Esophagus mucosa (tissue), 1 donor: ENCODE measurements around the gene GLI2. TPM values are rescaled to one million over a fixed set of nuclear protein-coding genes. Genes with fewer than 3 reads are reported as not detected.

Source experiments
- ATAC-seq: fragments of 200-7000 bp; cut with Tn5 transposase; one replicate; pipeline ENCODE4 v1.9.1; 2020
- total RNA-seq: library from RNA; stranded (reverse); gene quantifications from one replicate; pipeline ENCODE4 v1.2.4, GENCODE V29; 2023
- donor health status: DM: yes; HTN: yes; CAD: no.

Gene GLI2
- total RNA-seq, 1 donor from 2014 or later, result 0.72 TPM

- no peak for ATAC-seq
Observed at GRCh38 chr2:120738786-120739437, 3.2 kb downstream of the GLI2 start.

GRCh38 chr2:120739438-120740090, 3.9 kb downstream of the GLI2 start:
- no peak for ATAC-seq

DNA sequence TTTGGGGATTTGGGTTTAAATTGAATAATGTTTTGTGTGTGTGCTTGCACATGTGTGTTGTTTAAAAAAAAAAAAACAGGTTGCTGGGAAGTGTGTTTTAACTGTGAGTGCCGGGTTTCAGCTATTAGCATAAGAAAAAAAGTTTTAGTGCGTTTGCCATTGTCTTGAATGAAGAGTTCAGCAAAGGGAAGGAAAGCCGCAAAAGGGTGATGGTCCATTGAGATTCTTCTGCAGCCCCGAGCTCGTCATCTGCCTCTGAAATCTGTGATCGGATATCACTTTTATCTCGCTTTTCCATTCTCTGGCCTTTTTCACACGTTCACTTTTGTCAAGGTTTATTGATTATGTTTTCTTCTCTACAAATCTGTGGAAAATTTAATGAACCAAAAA, 4.7 kb downstream of the GLI2 start:
- ATAC-seq, result no peak

GRCh38 chr2:120740765-120741524, 5.3 kb downstream of the GLI2 start:
- ATAC-seq, result no peak

- no peak for ATAC-seq
Observed at GRCh38 chr2:120741571-120742561, 6.2 kb downstream of the GLI2 start.

DNA sequence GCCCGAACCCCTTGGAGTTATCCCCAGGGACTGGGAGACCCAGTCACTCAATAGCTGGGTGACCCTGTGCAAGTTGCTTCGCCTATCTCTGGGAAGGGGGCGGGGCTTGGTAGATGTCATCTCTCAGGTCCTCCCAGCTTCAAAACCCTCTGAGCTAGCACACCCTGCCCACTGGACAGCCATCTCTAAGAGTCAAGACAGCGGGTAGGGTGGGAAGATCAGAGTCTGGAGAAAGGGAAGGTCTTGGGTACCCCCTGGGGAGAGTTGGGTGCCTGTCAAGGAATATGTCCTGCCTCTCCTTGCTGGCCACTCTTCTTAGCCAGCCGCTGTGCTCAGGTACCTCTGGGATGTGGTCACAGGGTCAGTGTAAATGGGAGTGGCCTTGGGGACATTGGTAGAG, 8.0 kb downstream of the GLI2 start:
- ATAC-seq, result no peak

- no peak for ATAC-seq
Observed at GRCh38 chr2:120744817-120745216, 9.1 kb downstream of the GLI2 start.

DNA sequence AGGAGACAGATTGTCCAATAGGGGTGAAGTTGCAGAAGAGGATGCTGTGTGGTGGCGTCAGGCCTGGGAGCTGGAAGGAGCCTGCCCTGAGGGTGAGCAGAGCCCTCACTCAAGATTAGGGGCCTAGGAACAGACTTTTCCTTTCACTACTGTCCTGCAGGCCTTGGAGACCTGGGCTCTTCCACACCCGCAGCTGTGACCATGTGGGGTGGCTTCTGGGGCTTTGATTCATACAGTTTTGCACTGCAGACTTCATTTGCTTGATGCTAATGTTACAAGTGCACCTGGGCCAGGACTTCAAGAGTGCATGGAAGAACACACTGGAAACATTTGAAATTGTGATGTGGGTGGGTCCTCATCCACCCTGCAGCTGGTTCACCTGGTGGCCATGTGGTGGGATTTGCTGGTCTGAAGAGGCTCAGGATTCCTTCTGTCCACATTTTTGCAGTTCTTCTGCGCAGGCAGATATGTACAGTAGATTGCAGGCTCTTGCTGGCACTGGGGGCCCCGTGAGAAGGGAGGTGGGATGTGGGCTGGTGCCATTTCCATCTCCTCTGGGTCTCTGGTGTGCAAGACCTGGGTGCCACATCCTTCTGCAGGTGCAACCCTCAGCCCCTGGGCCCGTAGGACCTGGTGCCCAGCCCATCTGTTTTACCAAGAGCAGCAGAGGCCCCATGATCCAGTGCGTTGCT, 9.9 kb downstream of the GLI2 start:
- no peak for ATAC-seq

DNA sequence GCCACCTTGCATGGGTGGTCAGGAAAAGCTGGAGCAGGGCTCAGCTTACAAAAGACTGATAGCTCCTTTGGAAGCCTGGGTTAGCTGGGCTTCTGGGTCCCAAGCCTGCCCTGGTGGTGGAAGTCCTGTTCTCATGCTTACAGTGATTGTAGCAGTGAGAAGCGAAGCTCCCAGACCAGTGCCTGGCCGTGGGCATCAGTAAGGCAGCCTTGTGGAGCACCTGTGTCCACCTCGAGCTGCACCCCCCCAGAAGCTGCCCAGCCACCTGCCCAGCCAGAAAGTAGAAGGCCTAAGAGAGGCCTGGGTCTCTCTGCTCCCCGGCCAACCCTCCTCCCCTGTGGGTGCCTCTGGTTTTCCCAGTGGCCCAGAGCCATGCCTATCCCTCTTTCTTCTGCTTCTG, 10.5 kb downstream of the GLI2 start:
- ATAC-seq, result no peak

DNA sequence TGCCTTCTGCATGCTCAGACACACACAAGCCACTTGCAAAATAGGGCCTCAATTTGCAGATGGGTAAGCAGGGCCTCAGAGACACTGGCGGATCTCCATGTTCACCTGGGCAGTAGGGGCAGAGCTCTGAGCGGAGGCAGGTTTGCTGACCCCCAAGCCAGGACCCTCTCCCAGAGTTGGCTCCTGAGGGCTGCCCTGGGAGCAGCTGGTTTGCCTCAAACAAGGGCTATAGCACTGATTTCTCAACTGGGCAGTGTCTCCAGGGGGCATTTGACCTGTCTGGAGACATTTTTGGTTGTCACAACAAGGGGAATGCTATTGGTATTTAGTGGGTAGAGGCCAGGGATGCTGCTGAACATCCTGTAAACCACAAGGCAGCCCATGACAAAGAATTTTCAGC, 11.6 kb downstream of the GLI2 start:
- ATAC-seq, result no peak

GRCh38 chr2:120747706-120748105, 12.0 kb downstream of the GLI2 start:
- ATAC-seq, result no peak

DNA sequence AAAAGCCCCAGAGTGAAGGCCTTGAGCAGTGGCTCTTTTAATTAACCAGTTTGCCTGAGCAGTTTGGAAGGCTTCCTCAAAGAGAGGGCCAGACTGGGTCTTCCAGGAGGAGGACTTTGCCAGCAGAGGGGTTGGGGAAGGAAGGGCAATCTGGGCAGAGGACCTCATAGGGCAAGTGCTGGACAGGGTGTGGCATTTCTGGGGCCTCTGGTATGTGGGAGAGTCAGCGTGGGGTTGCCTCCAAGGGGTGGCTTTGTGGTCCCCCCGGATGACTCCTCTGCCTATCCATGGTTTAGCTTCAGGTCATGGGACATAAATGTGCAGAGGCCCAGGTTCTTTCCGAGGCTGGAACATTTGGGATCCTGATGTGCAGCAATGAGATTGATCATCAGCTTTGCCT, 12.6 kb downstream of the GLI2 start:
- no peak for ATAC-seq

- no peak for ATAC-seq
Observed at GRCh38 chr2:120748741-120749140, 13.1 kb downstream of the GLI2 start.

- no peak for ATAC-seq
Observed at GRCh38 chr2:120749506-120750431, 14.1 kb downstream of the GLI2 start.

- peak; percentile 26 for ATAC-seq
Observed at GRCh38 chr2:120750488-120751210, 15.0 kb downstream of the GLI2 start.

DNA sequence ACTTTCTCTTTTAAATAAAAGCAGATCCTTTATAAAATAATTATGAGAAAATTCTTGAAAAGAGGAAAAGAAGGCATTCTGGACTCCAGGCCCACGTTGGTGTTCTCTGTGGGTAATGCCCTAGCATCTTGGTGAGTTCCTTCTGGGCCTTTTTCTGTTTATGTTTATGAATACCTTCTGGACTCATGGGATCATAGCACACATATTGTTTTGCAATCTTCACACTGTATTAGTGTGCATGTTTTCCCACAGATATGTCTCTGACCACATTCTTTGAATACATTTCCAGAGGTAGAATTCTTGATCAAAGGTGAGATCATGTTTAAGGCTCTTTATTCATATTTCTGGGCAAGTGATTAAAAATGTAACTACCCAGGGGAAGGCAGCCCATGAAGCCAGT, 15.9 kb downstream of the GLI2 start:
- no peak for ATAC-seq

GRCh38 chr2:120754067-120754960, 18.6 kb downstream of the GLI2 start:
- no peak for ATAC-seq

DNA sequence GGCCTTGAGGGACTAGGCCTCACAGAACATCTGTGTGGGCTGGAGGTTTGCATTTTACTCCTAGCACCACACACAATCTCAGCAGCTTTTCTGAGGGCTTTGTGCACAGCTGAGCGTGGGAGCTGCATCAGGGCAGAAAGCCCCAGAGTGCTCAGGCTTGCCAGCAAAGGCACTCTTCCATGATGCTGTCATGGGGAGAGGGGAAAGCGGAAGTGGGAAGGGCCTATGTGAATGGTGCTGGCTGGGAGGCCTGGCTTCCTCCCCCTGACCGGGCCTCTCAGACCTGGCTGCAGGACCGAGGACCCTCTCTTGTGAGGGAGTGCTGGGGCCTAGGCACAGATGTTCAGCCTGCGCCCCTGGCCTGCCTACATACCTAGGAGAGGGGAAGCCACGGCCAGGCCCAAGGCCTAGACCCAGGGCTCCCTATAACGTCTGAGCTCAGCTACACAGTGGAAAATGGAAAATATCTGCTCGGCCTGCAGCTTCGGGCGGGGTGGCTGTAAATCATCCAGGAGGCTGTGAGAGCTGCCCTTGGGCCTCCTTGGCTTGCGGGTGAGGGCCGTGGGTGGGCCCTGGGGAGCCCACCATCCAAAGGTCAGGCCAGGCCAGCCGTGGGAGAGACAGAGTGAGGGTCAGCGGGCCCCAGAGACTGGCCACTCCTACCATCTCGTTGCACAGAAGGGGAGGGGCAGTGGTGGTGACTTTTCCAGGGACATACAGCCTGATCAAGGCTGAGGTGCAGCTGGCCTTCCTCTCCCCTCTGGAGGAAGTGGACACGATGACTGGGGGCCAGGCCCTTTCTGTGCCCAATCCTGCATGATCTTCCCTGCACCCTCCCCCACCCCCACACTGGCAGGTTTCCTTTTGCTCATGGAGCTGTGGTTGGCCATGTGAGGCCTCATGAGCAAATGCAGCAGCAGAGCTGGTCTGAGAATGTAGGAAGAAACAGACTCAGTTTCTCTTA, 22.8 kb downstream of the GLI2 start:
- peak; percentile 11 for ATAC-seq
